PC-3 (cell line): ENCODE results near the gene MOB1A. TPM values are rescaled to one million over a fixed set of nuclear protein-coding genes. Genes with fewer than 3 reads are reported as not detected.

Experiments used
- ATAC-seq: fragments of 200-7000 bp; cut with Tn5 transposase; 2 replicates; pipeline ENCODE4 v1.9.1; 2020; ENCODE audit warnings: mild to moderate bottlenecking, moderate library complexity
- BruUV-seq: library from RNA; stranded (reverse); fragments of 400-500 nt; replicated peaks from 2 replicates; lab custom pipeline; 2021; lab: Mats Ljungman, UMichigan
- CTCF ChIA-PET: fragments of 300-600 bp; sonication (Branson Sonifier 250); formaldehyde crosslinking; loops from one replicate; lab custom pipeline; 2022; ENCODE audit warnings: antibody characterized with exemption; lab: Charles Lee
- POLR2A ChIA-PET: fragments of 300-600 bp; sonication (Branson Sonifier 250); formaldehyde crosslinking; loops from one replicate; lab custom pipeline; 2022; ENCODE audit warnings: antibody characterized with exemption; ENCODE audit not compliant: unreplicated experiment; lab: Charles Lee
- DNase-seq: peaks from one replicate; pipeline ENCODE4 v3.0.0-alpha.2; 2015
- H2AFZ ChIP-seq: fragments of 300-600 bp; sonication (generic); 2 replicates; pipeline ENCODE4 v1.6.0; 2016; ENCODE audit warnings: antibody characterized with exemption, low read length
- H3F3A ChIP-seq: fragments of 300-600 bp; sonication (generic); one replicate; pipeline ENCODE4 v1.6.0; 2017; ENCODE audit warnings: antibody characterized with exemption, low read length, control low read depth, mild to moderate bottlenecking; ENCODE audit not compliant: unreplicated experiment
- H3K27ac ChIP-seq: fragments of 300-600 bp; sonication (generic); 2 replicates; pipeline ENCODE4 v1.5.1; 2016; ENCODE audit warnings: mild to moderate bottlenecking, low read length
- H3K27me3 ChIP-seq: fragments of 300-600 bp; sonication (generic); 2 replicates; pipeline ENCODE4 v1.6.1; 2016; ENCODE audit warnings: low read length, mixed read lengths
- H3K36me3 ChIP-seq: fragments of 300-600 bp; sonication (generic); 2 replicates; pipeline ENCODE4 v1.6.1; 2016; ENCODE audit warnings: low read depth, mixed run types, low read length, mixed read lengths
- H3K4me1 ChIP-seq: fragments of 300-600 bp; sonication (generic); 2 replicates; pipeline ENCODE4 v1.5.1; 2016; ENCODE audit warnings: low read length; ENCODE audit not compliant: insufficient read depth
- H3K4me2 ChIP-seq: fragments of 300-600 bp; sonication (generic); 2 replicates; pipeline ENCODE4 v1.6.0; 2016; ENCODE audit warnings: low read length
- H3K4me3 ChIP-seq: fragments of 300-600 bp; sonication (generic); 2 replicates; pipeline ENCODE4 v1.5.1; 2016; ENCODE audit warnings: mild to moderate bottlenecking, low read length, mixed read lengths
- H3K79me2 ChIP-seq: fragments of 300-600 bp; sonication (generic); 2 replicates; pipeline ENCODE4 v1.6.1; 2017; ENCODE audit warnings: low read length, mixed read lengths
- H3K9ac ChIP-seq: fragments of 300-600 bp; sonication (generic); 2 replicates; pipeline ENCODE4 v1.6.0; 2016; ENCODE audit warnings: mild to moderate bottlenecking, low read length
- H3K9me2 ChIP-seq: fragments of 300-600 bp; sonication (generic); replicated peaks from 2 replicates; pipeline ENCODE4 v1.6.1; 2016; ENCODE audit warnings: mixed run types, low read length, mixed read lengths
- H3K9me3 ChIP-seq: fragments of 300-600 bp; sonication (generic); 2 replicates; pipeline ENCODE4 v1.6.1; 2016; ENCODE audit warnings: low read length, mixed read lengths
- H4K20me1 ChIP-seq: fragments of 300-600 bp; sonication (generic); 2 replicates; pipeline ENCODE4 v1.6.1; 2016; ENCODE audit warnings: low read length, mixed read lengths
- CTCF ChIP-seq: fragments of 300-600 bp; sonication (generic); conservative IDR thresholded peaks from 2 replicates; pipeline ENCODE4 v1.5.1; 2017; ENCODE audit warnings: antibody characterized with exemption, low read depth, mild to moderate bottlenecking, low read length
- EZH2 ChIP-seq: fragments of 300-600 bp; sonication (generic); IDR thresholded peaks from one replicate; pipeline ENCODE4 v1.6.1; 2017; ENCODE audit warnings: antibody characterized with exemption, mild to moderate bottlenecking, low read length; ENCODE audit not compliant: unreplicated experiment
- EZH2phosphoT487 ChIP-seq: fragments of 300-600 bp; sonication (generic); IDR thresholded peaks from 2 replicates; pipeline ENCODE4 v1.6.1; 2018; ENCODE audit warnings: mild to moderate bottlenecking, antibody characterized with exemption, low read length, borderline replicate concordance
- intact Hi-C: fragments of 100-400 bp; cut with micrococcal nuclease; formaldehyde crosslinking; loops from 2 replicates; pipeline ENCODE4 v1.9.0; 2023
- total RNA-seq: library from RNA; depleted of rRNA; stranded (reverse); fragments of >200 nt; gene quantifications from 2 replicates; pipeline ENCODE4 v1.2.3, GENCODE V29; 2014

The MOB1A gene
- total RNA-seq, 1 experiment from 2014 or later = 69.8 TPM

DNA sequence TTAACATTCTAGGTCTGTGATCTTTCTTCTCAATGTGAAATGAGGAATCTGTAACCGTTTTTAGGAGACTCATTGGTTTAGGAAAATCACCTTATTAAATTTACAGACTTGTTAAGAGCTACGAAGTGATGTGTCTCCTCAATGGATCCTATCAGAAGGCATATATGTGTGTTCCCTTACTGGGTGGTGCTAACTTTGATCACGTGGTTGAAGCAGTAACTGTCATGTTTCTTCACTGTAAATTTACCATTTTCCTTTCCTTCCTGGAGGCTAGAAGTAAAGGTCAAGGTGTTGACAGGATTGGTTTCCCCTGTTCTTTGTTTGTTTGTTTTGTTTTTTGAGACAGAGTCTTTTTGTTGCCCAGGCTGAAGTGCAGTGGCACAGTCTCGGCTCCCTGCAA is 18.4 kb upstream of the MOB1A start:
- no TSS peak for BruUV-seq
- Histone ChIP-seq H3K9ac (no peak overlapping the region), H2AFZ (no peak overlapping the region), H3K4me2 (no peak overlapping the region), H3K79me2 (peaks cover 36% of the 10 kb centered on the region), H3F3A (no peaks in the 10 kb centered on the region), H3K4me1 (peaks cover 26% of the 10 kb centered on the region), H4K20me1 (peaks cover 29% of the 10 kb centered on the region), H3K9me3 (no peaks in the 10 kb centered on the region), H3K4me3 (no peak overlapping the region), H3K27ac (no peak overlapping the region), H3K9me2 (no peaks in the 10 kb centered on the region), H3K36me3 (no peaks in the 10 kb centered on the region; the same call in 1 of the 2 replicates), H3K27me3 (no peaks in the 10 kb centered on the region)
- no peak for TF ChIP-seq EZH2
- TF ChIP-seq EZH2phosphoT487 = no peak
- no peak for TF ChIP-seq CTCF
- DNase-seq = no peak
- no peak for ATAC-seq
- intact Hi-C loops = loop anchor here (5.0 kb wide), 1 partner anchor 260 kb away; the partner anchor contains the start of genes INO80B and WBP1
- POLR2A ChIA-PET = no interaction called here
- CTCF ChIA-PET = no interaction called here

GRCh38 chr2:74194799-74195198 is 16.1 kb upstream of the MOB1A start:
- Histone ChIP-seq H3K9me2 (no peaks in the 10 kb centered on the region), H3K4me3 (no peak overlapping the region), H3F3A (no peaks in the 10 kb centered on the region), H3K36me3 (no peaks in the 10 kb centered on the region), H3K4me2 (no peak overlapping the region), H3K27me3 (no peaks in the 10 kb centered on the region), H3K9me3 (no peaks in the 10 kb centered on the region), H3K27ac (no peak overlapping the region), H4K20me1 (peaks cover 7% of the 10 kb centered on the region), H3K79me2 (peaks cover 14% of the 10 kb centered on the region), H2AFZ (no peak overlapping the region), H3K4me1 (peaks cover 5% of the 10 kb centered on the region; the same call in 1 of the 2 replicates), H3K9ac (no peak overlapping the region)
- intact Hi-C loops = loop anchor here (5.0 kb wide), 1 partner anchor 263 kb away; the partner anchor contains the start of genes INO80B and WBP1
- no peak for DNase-seq
- no peak for ATAC-seq
- POLR2A ChIA-PET = no interaction called here
- CTCF ChIA-PET = no interaction called here
- TF ChIP-seq CTCF = no peak
- no peak for TF ChIP-seq EZH2phosphoT487
- no peak for TF ChIP-seq EZH2
- no TSS peak for BruUV-seq

- Histone ChIP-seq H3K4me1 (no peaks in the 10 kb centered on the region), H3K4me3 (no peak overlapping the region), H2AFZ (no peak overlapping the region), H3K79me2 (no peaks in the 10 kb centered on the region), H3K27ac (no peak overlapping the region), H3K36me3 (no peaks in the 10 kb centered on the region), H3K9me3 (no peaks in the 10 kb centered on the region), H4K20me1 (no peaks in the 10 kb centered on the region), H3K9me2 (no peaks in the 10 kb centered on the region), H3K4me2 (no peak overlapping the region), H3K27me3 (no peaks in the 10 kb centered on the region), H3K9ac (no peak overlapping the region), H3F3A (no peaks in the 10 kb centered on the region)
- ChIA-PET POLR2A (interaction anchor here (0.6 kb wide), 1 partner anchor 13 kb away, joined by 3 read pairs; the partner anchor contains the start of gene MOB1A), CTCF (interaction anchor here (0.7 kb wide), 1 partner anchor 365 kb away, joined by 3 read pairs; no protein-coding TSS in a partner anchor)
- TF ChIP-seq CTCF (no peak), EZH2 (no peak), EZH2phosphoT487 (no peak)
- no TSS peak for BruUV-seq
- ATAC-seq = no peak
- intact Hi-C loops = no loop called here
- DNase-seq = no peak
These were observed 13.1 kb upstream of the MOB1A start for GRCh38 chr2:74191596-74192380.
